Pancreas (tissue), 10 donors: ENCODE data around the gene P3H2. TPM values are rescaled to one million over a fixed set of nuclear protein-coding genes. Genes with fewer than 3 reads are reported as not detected.
"Not testable (repeated sequence)": the region's sequence is repeated elsewhere in the genome, so short reads cannot be mapped to it uniquely, and the experiment has no call there.

Experiments
- ATAC-seq, 4 donors: fragments of 200-7000 bp; cut with Tn5 transposase; one replicate each; pipeline versions ENCODE4 v1.8.0 to v1.9.1; 2020; ENCODE audit warnings: mild to moderate bottlenecking in 4 of 4, moderate library complexity in 4 of 4
- DNase-seq, 6 donors: peaks; one replicate each; pipeline ENCODE4 v3.0.0-alpha.2; 2020
- FAIRE-seq: peaks from 2 replicates; lab custom pipeline; 2012; peaks lifted over from hg19 to GRCh38; lab: Jason Lieb, UNC
- H3K27ac ChIP-seq, 4 donors: fragments of 200-600 bp; sonication (generic); 1 replicate in 3 of 4; 2 replicates in 1 of 4; pipeline versions ENCODE4 v1.5.0 to v1.8.0; 2020
- H3K27me3 ChIP-seq, 4 donors: fragments of 200-600 bp; one replicate each; pipeline ENCODE4 v1.8.0; 2021
- H3K36me3 ChIP-seq, 3 donors: fragments of 200-600 bp; sonication (generic) in 1 of 3; one replicate each; pipeline versions ENCODE4 v1.5.0 to v1.8.0; 2020 to 2021
- H3K4me1 ChIP-seq, 3 donors: fragments of 200-600 bp; one replicate each; pipeline ENCODE4 v1.8.0; 2021
- H3K4me3 ChIP-seq, 4 donors: fragments of 200-600 bp; sonication (generic) in 2 of 4; one replicate each; pipeline versions ENCODE4 v1.5.0 to v1.8.0; 2020 to 2021
- H3K9me3 ChIP-seq, 4 donors: fragments of 200-600 bp; one replicate each; pipeline ENCODE4 v1.8.0; 2021
- CTCF ChIP-seq, 4 donors: fragments of 200-600 bp; sonication (generic) in 3 of 4; IDR thresholded peaks; one replicate each; pipeline versions ENCODE4 v1.5.0 to v1.8.0; 2021; ENCODE audit warnings: antibody characterized with exemption in 4 of 4
- WGBS, 2 donors: extraction: QIAGEN DNeasy Blood & Tissue Kit; methylation state at CpG; one replicate each; pipeline ENCODE4 v1.1.7; 2013; 5-methylcytosine and 5-hydroxymethylcytosine counted together
- intact Hi-C, 3 donors: fragments of 100-400 bp; cut with DNase I; formaldehyde crosslinking; loops; one replicate each; pipeline versions ENCODE4 v1.11.1 to v1.14.2; 2022
- polyA plus RNA-seq, 2 donors: library from polyadenylated mRNA; stranded (reverse); fragments of 200-250 nt; gene quantifications; one replicate each; pipeline ENCODE4 v1.2.3, GENCODE V29; 2013
- total RNA-seq, 6 donors: library from RNA; stranded (reverse); fragmentation: NEBNext Ultra II Directional in 4 of 6; extraction: Animal tissue kit (Norgen Biotek cat#: 25700) in 4 of 6; gene quantifications; one replicate each; pipeline versions ENCODE4 v1.2.1 to v1.2.4, GENCODE V29; 2021 to 2023
- donor health status: healthy with polysubstance abuse.
- donor health status: DM: no; HTN: no; CAD: no; lungs with moderate emphysema.
- donor health status: DM: no; HTN: no; CAD: no.
- donor health status: control.
- donor health status: control.
- donor health status: Bipolar disorder and iron deficiency.
- donor health status: DM: yes; HTN: yes; CAD: no.
- donor health status: DM: no; HTN: no; CAD: no.
- donor health status: DM: no; HTN: no; CAD: no.
- donor health status: DM: yes; HTN: yes; CAD: no.

Gene P3H2
- total and polyA plus RNA-seq, 8 donors: 1.2 to 5.7 (median 4.4) TPM

- intact Hi-C loops: loop anchor here in 2 of 3 donors (10.0 kb wide), 1 partner anchor 230 kb away; no protein-coding TSS in a partner anchor
- no peaks in the 10 kb centered on the region for H3K27me3 ChIP-seq
- no peak overlapping the region for H3K27ac ChIP-seq
- H3K4me1 ChIP-seq: no peaks in the 10 kb centered on the region
- no peaks in the 10 kb centered on the region for H3K9me3 ChIP-seq
- no peaks in the 10 kb centered on the region for H3K36me3 ChIP-seq
- 67 to 73% methylated on average over 9 of the region's 9 CpGs for WGBS, 2 donors
- DNase-seq: no peak
- no peak for TF ChIP-seq CTCF (IDR thresholded peaks at IDR 0.05)
- no peak for FAIRE-seq
- no peak for ATAC-seq
- H3K4me3 ChIP-seq: no peak overlapping the region
Measured at GRCh38 chr3:189964623-189965332, 155.9 kb downstream of the P3H2 start.

- Histone ChIP-seq H3K36me3 (no peaks in the 10 kb centered on the region), H3K27ac (no peak overlapping the region), H3K4me3 (no peak overlapping the region), H3K9me3 (no peaks in the 10 kb centered on the region), H3K27me3 (no peaks in the 10 kb centered on the region), H3K4me1 (no peaks in the 10 kb centered on the region)
- FAIRE-seq (no peak), ATAC-seq (no peak), DNase-seq (no peak)
- TF ChIP-seq CTCF (IDR thresholded peaks at IDR 0.05): no peak
- 84 to 94% methylated on average over 4 of the region's 4 CpGs for WGBS, 2 donors
- intact Hi-C loops: loop anchor here in 2 of 3 donors (10.0 kb wide), 1 partner anchor 232 kb away; no protein-coding TSS in a partner anchor
Measured at GRCh38 chr3:189962466-189962865, 158.2 kb downstream of the P3H2 start.

GRCh38 chr3:189961522-189962161, 159.1 kb downstream of the P3H2 start:
- peak; percentile 88 to 98 (median 95) for ATAC-seq
- Histone ChIP-seq H3K4me1 (no peaks in the 10 kb centered on the region), H3K9me3 (no peaks in the 10 kb centered on the region), H3K27me3 (no peaks in the 10 kb centered on the region), H3K27ac (no peak overlapping the region), H3K4me3 (no peak overlapping the region), H3K36me3 (no peaks in the 10 kb centered on the region)
- intact Hi-C loops: loop anchor here in 2 of 3 donors (10.0 kb wide), 1 partner anchor 233 kb away; no protein-coding TSS in a partner anchor
- 0 to 1% methylated on average over 8 of the region's 8 CpGs for WGBS, 2 donors
- TF ChIP-seq CTCF (IDR thresholded peaks at IDR 0.05): peak; percentile 68 to 88 (median 76)
- peak; percentile 48 to 85 (median 62) for DNase-seq
- FAIRE-seq: peak; percentile 82

- H3K4me1 ChIP-seq, ATAC-seq, H3K4me3 ChIP-seq, H3K27me3 ChIP-seq, H3K27ac ChIP-seq, FAIRE-seq, H3K9me3 ChIP-seq, H3K36me3 ChIP-seq, DNase-seq: not testable (repeated sequence)
- intact Hi-C loops: loop anchor here in 2 of 3 donors (10.0 kb wide), 1 partner anchor 234 kb away; no protein-coding TSS in a partner anchor
- 49 to 58% methylated on average over 10 of the region's 10 CpGs for WGBS, 2 donors
Measured at GRCh38 chr3:189961086-189961485, 159.6 kb downstream of the P3H2 start.

- no peak for ATAC-seq
- intact Hi-C loops: loop anchor here in 1 of 3 donors (5.0 kb wide), 1 partner anchor 688 kb away; no protein-coding TSS in a partner anchor
- DNase-seq: no peak
- 72 to 83% methylated on average over 7 of the region's 7 CpGs for WGBS, 2 donors
- TF ChIP-seq CTCF (IDR thresholded peaks at IDR 0.05): no peak
- no peak overlapping the region for H3K4me3 ChIP-seq
- no peaks in the 10 kb centered on the region for H3K9me3 ChIP-seq
- no peaks in the 10 kb centered on the region for H3K36me3 ChIP-seq
- no peaks in the 10 kb centered on the region for H3K27me3 ChIP-seq
- no peak overlapping the region for H3K27ac ChIP-seq
- no peak for FAIRE-seq
- H3K4me1 ChIP-seq: no peaks in the 10 kb centered on the region
Measured at GRCh38 chr3:189954733-189955665, 165.7 kb downstream of the P3H2 start.
